Frontal cortex (tissue), 4 donors: Measurements from ENCODE around the gene RGL3. TPM values are rescaled to one million over a fixed set of nuclear protein-coding genes. Genes with fewer than 3 reads are reported as not detected.
"Not testable (repeated sequence)": the region's sequence is repeated elsewhere in the genome, so short reads cannot be mapped to it uniquely, and the experiment has no call there.

Experiments used
- DNase-seq, 2 donors: peaks; one replicate each; pipeline ENCODE4 v3.0.0; 2012; ENCODE audit warnings: low spot score in 2 of 2
- FAIRE-seq: peaks from 2 replicates; lab custom pipeline; 2012; peaks lifted over from hg19 to GRCh38; lab: Jason Lieb, UNC
- total RNA-seq: library from RNA; depleted of rRNA; stranded (reverse); fragments of >200 nt; gene quantifications from one replicate; pipeline ENCODE4 v1.2.3, GENCODE V29; 2014
- donor health status: control.
- donor health status: control.
- donor health status: control.

The RGL3 gene
- total RNA-seq, 1 donor from 2014 or later = 0.41 TPM

DNA sequence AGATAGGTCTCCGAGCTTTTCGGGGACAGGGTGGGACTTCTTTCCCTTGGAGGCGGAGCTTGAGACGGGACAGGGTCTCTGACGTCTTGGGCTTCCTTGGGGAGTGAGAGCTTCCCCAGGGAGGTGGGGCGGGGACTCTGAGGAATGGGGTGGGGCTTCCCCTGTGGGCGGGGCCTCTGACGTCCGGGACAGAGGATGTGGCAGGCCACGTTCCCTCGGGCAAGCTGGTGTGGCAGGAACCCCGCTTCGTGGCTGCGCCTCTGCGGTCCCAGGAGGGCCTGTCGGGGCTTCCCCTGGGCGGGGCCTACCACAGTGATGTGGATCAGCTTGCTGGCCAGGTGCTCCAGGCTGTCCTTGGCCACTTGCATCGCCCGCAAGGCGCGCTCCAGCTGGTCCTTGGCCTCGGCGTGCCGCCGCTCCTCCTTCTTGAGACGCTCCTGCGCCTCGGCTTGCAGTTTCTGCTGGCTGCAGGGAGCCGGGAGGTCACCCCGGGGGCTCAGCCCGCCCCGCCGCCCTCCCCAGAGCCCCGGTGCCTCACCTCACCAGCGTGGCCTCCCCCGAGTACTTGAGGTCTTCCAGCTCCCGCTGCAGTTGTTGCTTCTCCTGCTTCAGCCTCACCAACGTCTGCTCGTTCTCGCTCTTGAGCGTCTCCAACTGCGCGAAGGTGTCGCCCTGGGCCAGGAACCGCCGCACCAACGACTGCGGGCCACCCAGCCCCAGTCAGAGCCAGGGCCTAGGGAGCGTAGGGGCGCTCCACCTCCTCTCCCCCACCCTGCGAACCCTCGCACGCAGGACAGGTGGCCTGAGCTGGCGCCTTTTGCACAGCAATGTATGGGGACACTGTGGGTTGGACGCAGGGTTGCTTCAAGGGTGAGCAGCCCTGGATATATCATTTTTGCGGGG, 3.3 kb upstream of the RGL3 start:
- DNase-seq = peak; percentile 68 to 80
- no peak for FAIRE-seq

DNA sequence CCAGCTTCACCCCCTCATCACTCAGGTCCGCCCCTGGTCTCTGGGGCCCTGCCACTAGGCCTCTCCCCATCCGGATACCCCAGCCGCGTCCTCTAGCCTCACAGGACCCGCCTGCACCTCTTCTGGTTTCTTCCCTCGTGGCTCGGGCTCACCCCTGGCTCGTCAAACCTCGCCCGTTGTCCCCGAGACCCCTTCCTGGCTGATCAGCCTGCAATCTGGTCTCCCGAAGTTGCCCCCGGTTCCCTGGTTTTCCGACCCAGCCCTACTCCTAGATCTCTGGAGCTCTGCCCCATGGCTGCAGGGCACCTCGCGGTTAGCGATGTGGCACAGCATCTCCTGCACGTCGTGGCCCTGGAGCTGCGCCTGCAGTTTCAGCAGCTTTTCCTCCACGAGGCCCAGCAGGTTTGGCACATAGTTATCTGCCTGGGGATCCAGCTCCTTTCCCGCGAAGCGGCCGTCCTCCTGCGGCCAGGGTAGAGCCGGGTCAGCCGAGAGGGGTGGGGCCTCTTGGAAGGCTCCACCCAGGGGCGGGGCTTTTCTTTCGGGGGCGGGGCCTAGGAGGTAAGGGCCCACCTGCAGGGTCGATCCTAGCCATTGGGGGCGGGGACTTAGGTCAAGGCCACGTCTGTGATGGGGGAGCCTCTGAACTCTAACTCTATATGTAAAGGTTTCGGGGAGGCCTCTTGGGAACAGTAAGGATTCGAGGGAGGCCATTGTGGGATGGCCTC, 2.4 kb upstream of the RGL3 start:
- DNase-seq = peak in 1 of 2 donors; percentile 72
- no peak for FAIRE-seq

DNA sequence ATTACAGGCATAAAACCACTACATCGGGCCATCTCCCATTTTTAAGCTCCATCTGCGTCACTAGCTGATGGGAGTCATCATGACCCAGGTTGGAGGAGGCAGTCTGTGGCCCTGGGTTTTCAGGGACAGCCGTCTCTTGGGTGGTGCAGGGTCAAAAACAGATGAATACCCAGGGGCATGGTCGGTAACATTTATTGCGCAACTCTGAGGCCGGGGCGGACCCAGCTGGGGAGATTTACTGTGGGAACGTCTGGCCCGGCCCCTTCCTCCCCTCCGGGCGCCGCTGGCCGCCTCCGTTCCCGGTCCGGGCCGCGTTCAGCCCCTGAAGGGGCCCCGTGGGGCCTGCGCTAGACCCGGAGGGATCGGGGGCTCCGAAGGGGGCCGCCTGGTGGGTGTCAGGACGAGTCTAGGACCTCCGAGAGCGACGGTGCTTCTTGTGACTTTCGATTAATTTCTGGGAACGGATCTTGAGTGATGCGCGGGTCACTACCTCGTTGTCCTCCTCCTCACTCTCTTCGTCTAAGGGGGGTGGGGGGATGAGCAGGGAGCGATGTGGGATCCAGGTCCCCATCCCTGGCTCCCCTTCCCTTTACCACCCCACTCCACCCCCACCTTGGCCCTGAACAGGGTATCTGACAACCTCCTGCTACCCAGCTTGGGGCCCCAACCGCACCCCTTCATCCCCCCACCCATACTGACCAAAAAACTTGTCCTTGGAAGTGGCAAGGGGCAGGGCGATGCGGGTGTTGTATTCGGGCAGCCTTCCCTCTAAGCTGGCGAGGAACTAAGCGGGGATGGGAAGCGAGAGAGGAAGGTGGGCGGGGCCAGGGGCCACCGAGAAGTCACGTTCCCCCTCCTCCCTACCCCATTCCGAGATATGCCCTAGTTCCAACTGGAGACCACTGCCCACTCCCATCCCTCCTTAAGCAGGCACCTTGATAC, 1.6 kb upstream of the RGL3 start:
- DNase-seq = peak in 1 of 2 donors; percentile 60
- FAIRE-seq = no peak

DNA sequence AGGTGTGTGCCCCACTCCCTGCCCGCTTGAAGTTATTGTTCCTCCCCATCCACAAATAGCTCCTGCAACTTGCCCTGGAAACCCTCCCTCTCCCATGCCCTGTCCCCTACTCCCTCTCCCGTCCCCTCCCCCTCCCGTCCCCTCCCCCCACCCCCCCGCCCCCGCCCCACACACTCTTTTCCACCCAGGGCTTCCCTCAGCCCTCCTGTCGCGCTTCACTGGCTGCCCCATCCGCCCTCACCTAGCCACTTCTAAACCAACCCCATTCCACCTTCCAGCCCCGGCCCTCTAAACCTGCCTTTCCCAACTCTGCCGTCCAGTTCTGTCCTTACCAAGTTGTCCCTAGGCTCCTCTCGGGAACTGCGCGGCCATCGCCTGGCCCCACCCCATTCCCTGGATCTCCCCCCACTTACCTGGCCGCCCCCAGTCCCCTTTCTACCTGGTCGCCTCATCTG, 993 bp downstream of the RGL3 start:
- DNase-seq = no peak
- FAIRE-seq = no peak

DNA sequence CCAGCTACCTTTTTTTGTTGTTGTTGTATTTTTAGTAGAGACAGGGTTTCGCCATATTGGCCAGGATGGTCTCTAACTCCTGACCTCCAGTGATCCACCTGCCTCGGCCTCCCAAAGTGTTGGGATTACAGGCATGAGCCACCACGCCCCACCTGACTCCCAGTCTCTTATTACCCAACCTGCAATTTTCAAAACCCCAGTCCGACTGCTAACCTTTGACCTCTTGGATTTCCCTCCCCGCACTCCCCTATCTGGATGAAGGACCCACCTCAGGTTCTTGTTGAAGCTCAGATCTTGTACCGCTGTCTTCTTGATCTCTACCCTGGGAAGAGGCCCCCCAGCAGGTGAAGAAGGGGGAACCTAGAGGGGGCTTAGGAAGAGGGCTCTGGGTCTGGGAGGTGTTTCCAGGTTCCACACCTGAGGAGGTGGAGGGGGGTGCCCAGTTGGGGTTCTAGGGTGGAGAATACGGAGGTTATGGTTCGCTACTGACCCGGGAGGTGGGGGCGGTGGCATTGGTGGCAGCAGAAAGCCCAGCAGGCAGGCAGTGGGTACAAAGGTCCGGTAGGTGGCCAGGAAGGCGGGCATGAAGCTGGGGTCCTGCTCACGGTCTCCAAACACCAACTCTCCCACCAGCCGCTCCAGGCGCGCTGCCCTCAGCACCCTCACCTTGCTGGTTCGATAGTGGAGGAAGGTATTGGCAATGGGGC, 2.6 kb downstream of the RGL3 start:
- DNase-seq (no peak), FAIRE-seq (no peak)

DNA sequence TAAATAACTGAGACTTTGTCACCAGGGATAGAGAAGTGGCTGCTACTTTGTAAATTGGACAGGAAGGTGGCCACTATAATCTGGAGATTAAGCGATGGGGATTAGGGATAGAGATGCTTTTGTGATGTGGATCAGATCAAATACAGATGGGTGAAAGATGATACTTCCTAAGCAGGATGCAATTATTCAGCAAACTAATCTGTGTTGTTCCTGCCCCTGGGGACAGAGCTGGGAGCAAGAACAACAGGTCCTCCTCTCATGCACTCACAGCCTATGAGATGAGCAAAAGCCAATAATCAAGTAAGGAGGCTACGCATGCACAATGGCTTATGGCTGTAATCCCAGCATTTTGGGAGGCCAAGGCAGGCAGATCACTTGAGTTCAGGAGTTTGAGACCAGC, 4.6 kb downstream of the RGL3 start:
- no peak for DNase-seq
- no peak for FAIRE-seq

DNA sequence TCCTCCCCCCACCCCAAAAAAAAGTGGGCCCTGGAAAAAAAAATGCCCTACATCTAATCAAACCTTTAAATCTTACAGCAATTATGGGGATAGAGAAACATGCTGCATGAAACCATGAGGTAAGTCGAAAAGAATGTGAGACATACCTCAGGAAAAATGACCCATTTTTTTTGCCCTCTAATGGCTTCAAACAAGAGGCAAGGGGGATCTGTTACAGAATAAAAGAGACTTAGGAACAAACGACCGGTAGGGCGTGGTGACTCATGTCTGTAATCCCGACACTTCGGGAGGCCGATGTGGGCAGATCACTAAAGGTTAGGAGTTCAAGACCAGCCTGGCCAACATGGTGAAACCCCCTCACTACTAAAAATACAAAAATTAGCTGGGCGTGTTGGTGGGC, 8.4 kb downstream of the RGL3 start:
- FAIRE-seq (no peak), DNase-seq (no peak)

DNA sequence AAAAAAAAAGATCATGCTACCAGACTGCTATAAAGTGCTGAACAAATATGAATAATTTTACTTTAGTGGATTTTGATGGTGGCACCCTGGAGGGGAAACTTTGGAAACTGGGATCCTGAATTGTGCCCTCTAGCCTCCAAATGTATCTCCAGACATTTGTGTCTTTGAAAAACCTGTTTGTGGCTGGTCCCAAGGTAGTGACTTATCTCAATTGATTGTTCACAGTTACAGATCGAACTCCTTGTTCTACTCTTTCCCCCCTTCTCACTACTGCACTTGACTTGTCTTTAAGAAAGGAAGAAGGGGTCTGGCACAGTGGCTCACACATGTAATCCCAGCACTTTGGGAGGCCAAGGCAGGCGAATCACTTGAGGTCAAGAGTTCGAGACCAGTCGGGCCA, 10.5 kb downstream of the RGL3 start:
- FAIRE-seq = no peak
- DNase-seq = no peak

DNA sequence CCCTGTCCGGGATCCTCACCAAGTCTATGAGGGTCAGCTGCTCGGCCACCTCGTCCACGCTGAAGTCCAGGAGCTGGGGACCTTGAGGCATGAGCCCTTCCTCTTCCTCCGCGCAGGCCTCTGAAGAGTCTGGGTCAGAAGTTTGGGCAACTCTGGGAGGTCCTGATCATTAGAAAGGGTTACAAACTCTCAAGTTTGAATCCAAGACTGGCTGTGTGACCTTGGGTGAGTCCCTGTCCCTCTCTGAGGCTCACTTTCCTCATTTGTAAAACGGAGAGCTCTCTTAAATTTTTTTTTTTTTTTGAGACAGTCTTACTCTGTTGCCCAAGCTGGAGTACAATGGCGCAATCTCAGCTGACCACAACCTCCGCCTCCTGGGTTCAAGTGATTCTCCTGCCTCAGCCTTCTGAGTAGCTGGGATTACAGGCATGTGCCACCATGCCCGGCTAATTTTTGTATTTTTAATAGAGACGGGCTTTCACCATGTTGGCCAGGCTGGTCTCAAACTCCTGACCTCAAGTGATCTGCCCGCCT, 12.3 kb downstream of the RGL3 start:
- DNase-seq, FAIRE-seq: not testable (repeated sequence)

DNA sequence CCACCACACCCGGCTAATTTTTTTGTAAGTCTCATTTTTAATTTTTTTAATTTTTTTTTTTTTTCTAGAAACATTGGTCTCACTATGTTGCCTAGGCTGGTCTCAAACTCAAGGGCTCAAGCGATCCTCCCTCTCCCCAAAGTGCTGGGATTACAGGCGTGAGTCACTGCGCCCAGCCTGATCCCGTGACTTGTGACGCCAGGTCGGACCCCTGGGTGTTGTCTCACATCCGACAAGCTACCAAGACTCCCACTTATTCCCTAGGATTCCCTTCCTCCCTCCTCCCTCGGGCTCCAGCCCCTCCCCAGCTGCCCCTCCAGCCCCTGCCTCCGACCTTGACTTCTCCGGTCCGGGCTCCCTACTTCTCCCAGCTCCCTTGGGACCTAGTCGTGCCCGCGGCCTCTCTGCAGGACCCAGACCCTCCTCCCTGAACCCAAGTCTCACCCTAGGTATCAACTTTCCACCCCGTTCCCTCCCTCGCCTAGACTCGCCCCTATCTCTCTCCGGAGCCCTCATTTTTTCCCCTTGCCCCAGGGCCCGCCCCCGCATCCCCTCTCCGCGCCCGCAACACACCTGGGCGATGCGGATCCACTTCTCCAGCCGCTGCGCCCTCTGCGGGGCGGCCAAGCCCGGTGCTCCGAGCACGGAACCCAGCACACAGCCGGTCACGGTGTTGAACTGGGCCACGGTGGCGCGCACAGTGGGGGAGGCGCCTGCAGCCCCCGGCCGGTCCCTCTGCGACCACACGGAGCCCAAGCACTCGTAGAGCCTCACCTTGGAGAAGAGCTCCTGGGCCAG, 13.1 kb downstream of the RGL3 start:
- no peak for FAIRE-seq
- DNase-seq = no peak

DNA sequence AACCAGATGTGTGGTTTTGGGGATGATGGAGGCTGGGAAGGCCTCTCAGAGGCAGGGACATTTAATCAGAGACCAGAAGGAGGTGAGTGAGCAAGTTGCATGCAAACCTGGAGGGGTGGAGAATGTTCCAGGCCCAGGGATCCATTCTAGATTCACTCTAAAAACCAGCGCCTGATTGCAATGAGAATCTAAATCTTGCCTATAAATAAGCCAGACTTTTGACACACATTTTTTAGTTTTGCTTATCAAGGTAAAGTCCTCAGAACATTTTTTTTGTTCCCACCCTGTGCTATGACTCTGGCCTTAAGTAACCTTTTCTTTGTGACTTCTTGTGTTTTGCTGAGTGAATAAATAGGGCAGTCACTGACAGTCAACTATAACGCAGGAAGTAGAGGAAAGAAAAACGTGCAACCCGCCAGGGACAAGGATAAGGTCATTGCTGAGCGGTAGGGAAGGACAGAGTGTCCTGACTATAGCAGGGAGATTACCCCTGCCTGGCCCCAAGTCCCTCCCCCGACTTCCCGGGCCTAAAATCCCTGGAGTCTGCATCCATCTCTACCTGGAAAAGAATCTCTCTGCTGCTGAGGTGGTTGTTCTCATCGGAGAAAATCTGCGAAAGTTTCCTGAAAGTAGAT, 14.4 kb downstream of the RGL3 start:
- DNase-seq = no peak
- no peak for FAIRE-seq

DNA sequence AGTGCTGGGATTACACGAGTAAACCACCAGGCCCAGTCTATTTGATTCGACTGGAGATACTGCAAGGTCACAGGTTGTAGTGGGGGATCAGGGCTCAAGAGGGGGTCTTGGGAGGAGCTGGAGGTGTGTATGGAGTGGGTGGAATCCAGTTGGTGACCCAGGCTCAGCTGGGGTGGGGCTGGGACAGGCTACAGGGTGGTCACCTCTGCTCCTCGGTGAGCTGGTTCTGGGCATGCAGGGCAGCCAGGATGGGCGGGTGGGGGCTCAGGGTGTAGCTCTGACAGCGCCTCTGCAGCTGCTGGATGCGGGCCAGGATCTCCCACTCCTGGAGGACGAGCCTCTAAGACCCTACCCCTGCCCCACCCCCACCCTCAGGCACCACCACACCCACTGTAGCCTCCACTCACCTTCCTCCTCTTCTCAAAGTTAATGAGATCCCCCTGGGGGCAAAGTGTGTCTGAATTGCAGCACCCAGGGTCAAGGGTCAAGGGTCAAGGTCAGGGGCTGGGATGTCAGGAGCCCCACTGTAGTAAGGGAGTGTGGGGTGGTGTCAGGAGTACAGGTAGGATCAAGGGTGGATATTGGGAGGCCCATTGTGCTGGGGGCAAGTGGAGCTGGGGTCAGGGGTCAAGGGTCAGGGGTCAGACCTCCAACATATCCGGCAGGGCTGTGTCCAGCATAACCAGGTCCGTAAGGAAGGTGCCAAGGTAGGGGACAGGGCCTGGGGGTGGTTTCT, 17.1 kb downstream of the RGL3 start:
- FAIRE-seq (no peak), DNase-seq (no peak)

DNA sequence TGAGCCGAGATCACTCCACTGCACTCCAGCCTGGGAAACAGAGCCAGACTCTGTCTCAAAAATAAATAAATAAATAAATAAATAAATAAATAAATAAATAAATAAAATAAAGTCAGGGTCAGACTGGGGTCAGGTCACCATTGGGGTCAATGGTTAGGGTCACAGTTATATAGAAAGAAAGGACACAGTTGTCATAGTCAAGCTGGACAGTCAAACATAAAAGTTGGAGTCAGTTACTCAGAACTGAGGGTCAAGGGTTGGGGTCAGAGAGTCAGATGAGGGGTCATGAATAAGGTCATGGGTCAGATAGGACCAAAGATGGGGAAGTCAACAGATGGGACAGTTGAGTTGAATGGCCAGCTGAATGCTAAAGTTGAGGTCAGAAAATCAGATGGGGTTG, 18.3 kb downstream of the RGL3 start:
- FAIRE-seq (no peak), DNase-seq (no peak)

DNA sequence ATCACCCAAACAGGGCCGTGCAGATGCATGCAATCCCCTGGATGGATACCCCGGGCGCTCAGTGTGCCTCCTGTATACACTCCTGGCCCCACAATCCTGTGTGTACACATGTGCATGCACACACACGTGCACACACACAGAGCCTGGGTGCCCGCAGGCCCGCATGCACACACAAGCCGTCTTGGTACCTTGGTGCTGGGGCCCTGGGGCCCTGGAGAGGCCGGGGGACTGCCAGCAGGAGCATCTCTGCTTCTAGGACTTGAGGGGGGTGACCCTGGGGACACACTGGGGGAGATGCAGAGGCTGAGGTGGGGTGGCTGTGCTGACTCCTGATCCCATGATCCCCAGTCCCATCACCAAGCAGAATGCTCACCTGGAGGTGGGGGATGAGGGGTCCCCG, 19.4 kb downstream of the RGL3 start:
- FAIRE-seq (no peak), DNase-seq (no peak)

DNA sequence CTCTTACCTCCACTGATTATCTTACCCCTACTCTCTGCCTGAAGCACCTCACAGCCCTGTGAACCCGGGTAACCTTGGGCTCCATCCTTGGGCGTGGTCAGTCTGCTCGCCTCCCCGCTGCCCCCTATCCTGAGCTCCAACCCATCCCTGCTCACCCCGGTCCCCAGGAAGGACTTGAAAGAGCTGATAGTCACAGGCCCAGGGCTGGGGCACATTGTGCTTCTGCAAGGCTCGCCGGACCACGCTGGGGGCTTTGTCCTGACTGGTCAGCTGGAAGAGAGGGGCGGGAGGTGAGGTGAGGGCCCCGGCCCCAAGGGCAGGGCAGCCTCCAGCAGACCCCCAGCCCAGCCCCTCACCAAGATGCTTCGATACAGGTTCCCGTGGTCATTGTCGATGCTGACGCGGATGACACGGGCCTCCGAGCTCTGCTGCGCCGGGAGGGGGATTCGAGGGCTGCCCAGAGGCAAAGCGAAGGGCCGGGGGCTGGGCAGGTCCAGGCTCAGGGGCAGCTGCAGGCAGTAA, 22.0 kb downstream of the RGL3 start:
- FAIRE-seq = no peak
- no peak for DNase-seq

DNA sequence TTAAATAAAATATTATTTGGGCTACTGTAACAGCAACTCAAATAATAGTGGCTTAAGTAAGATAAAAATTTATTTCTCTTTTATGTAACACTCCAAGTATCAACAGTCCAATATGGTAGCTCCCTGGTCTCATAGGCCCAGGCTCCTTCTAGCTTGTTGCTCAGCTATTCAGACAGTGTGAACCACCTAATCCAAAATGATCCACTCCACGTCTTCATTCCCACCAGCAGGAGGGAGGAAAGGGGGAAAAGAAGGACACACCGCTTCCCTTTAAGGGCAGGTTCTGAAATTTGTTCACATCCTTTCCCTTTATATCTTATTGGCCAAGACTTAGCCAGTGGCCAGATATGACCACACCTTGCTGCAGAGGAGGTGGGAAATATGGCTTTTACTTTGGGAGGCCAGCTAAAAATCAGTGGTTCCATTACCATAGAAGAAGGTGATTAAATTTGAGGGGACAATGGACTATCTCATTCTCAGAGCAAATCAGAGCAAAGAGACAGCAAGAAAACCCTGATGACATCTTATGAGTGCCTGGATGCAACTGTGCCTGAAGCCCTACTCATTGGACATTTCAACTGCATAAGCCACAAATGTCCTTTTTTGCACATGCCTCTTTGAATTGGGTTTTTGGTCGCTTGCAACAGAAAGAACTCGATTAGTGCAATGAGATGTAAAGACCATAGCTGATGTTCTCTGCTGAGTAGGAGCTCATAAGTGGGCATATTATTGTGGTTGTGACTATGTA, 28.0 kb downstream of the RGL3 start:
- no peak for DNase-seq
- FAIRE-seq = no peak
